Inferior parietal cortex (tissue), 1 donor: ENCODE measurements around the gene DAGLA.

ENCODE experiments used
- DNase-seq: peaks from one replicate; pipeline ENCODE4 v3.0.0-alpha.2; 2016; ENCODE audit errors: extremely low spot score

The DAGLA gene

DNA sequence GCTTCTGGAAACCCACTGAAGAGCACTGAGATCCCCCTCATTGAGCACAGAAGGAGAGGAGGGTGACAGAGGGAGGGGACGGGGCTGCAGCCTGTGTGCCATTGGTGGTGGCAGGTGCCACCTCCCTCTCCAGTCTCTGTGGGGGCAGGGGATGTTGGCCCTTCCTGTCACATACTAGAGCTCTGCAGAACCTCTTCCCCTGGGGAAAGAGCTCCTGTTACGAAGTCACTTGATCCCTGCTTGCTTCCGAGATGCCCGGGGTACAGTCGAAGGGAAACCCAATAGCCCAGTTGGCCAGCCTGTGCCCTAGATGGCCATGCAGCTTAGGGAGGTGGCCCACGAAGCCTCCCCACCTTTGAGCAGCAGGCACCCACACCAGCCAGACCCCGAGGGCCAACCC, 29.4 kb downstream of the DAGLA start:
- DNase-seq = no peak

GRCh38 chr11:61710019-61710418, 29.8 kb downstream of the DAGLA start:
- DNase-seq = no peak

DNA sequence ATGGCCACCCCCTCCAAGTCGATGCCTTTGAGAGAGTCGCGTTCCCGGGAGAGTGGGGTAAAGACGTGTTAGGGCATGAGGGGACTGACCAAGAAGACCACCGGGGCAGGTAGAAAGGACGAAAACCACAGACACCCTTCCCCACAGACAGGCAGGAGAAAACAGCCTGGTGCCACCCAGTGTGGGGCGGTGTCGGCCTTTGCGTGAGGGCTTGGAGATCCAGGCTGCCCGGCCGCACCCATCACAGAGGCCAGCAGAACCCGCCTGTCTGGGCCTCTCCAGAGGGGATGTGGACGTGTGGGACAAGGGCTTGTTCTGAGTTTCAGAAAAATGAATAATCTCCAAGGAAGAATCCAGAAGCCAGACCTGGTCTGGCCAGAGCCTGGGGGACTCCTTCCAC, 30.8 kb downstream of the DAGLA start:
- DNase-seq = no peak

DNA sequence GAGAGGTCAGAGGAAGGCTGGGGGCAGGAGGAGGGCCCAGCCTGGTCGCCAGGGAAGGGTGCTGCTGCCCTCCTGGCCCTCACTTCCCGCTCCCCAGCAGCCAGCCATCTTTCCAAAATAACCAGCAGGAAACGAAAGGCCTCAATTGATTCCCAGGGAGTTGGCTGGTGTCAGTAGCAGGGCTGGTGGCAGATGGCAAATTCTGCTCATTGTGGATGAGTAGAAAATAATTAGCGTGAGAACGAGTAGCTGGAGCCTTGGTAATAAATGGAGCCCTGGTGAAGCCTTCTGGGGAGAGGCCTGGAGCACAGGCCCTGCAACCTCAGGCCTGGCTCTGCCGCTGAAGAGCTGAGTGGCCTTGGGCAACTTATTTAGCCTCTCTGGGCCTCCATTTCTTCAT, 31.3 kb downstream of the DAGLA start:
- DNase-seq = no peak

DNA sequence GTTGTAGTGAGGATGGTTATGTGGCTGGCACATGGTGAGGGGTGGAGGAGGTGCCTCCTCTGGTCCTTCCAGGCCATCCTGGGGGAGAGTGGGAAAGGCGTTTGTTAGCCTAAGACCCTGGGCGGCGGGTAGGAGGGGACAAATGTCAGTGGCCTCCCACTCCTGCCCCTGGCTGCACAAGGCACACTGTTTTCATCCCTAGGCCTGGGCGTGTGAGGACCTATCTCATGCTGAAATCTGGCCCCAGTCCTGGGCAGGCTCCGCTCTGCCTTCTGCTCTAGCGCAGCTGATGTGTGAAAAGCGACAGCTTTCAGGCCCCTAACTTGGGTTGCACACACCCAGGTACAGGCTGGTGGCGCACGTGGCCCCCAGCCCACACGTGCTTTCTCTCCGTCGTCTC, 32.1 kb downstream of the DAGLA start:
- DNase-seq = no peak

- DNase-seq = no peak
Measured at GRCh38 chr11:61712846-61713245, 32.7 kb downstream of the DAGLA start.

DNA sequence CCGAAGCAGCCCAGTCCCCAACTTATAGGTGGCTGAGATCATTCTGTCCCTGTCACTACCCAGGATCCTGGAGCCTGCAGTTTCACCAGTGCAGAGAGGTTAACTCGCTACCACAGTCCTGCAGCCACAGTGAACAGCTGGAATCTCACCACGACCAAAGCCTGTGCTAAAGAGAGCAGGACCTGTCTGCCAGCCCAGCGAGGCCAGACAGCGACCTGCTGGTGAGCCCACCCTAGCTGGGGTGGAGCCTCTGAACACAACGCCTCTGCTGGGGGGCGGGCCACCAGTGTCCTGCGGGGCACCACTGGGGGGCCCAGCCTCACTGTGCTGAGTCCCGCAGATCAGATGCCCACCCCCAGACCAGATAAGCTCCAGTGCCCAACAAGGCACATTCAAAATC, 33.3 kb downstream of the DAGLA start:
- no peak for DNase-seq

DNA sequence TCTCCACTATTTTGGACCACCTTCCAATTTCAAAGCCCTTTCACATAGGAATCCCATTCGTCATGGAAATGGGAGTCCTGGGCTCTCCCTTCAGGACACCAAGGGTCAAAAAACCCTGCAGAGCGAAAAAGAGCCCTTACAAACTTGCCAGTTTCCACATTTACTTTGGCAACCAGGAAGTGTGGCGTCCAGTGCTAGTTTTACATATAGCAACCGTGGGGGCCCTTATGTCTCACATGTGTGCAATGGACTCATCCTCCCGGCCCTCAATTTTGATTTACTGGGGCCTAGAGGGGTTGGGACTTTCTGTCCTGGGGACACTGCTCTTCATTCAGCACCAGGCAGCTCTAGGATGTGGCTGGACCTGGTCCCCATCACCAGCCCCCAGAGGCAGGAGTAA, 33.7 kb downstream of the DAGLA start:
- DNase-seq = no peak

DNA sequence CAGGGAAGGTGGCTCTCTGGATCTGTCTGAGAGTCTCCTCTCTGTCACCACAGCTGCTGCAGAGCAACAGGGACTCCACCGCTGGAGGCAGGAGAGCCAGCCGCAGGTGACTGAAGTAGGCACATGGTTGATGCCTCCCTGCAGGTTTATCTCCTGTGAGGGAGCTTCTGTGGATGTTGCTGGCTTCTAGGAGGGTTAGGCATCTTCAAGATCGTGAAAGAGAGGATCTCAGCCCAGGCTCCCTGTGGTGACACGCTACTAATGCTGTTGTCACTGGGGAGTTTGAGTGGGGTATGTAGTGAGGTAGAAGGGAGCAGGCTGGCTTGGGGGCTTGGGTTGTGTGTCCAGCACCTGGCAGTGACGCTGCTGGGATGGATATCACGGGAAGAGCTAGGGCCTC, 34.1 kb downstream of the DAGLA start:
- no peak for DNase-seq

DNA sequence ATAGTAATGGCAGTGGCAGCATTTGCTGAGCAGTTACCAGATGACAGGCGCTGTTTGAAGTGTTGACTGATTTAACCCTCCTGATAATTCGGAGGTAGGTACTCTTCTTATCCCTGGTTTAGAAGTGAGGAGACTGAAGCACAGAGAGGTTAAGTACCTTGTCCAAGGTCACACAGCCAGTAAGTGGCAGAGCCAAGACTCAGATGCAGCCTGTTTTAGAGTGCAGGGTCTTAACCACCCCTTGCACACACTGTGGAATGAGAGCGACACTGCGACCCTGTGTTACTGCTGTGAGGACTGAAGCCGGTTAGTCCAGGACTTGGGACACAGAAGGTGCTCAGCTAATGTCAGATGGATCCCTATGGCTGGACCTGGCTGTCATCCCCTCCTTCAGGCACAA, 34.7 kb downstream of the DAGLA start:
- DNase-seq = no peak

- no peak for DNase-seq
Measured at GRCh38 chr11:61715867-61716266, 35.7 kb downstream of the DAGLA start.

- no peak for DNase-seq
Measured at GRCh38 chr11:61716478-61717285, 36.5 kb downstream of the DAGLA start.

DNA sequence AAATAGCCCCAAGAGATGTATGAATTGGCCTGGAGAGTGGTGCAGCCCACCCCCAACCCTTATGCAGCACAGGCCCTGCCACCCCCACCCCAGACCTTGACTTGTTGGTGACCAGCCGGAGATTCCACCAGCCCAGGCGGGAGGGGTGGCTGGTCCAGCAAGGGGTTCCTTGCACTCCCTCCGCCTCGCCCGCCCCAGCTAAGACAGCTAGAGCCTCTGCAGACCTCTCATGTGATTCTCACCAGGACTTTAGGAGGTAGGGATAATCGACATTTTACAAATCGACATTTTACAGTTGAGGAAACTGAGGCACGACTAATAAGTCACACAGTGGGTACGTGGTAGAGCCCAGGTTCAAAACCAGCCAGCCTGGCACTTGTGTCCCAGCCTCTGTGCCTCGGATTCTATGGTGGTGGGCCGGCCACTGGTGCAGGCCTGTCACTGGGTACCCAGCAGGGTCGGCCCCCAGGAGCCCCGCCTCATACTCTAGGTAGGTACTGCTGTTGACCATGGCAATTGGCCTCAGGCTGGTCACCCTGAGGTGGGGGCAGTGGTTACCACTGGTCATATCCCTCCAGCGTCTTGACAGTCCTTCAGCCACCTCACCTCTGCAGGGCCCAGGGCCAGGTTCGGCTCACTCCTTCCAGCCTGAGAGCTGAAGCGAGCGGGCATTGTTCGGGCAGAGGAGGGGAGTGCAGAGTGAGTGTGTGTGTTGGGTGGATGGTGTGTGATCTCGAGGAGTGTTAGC, 37.3 kb downstream of the DAGLA start:
- no peak for DNase-seq

GRCh38 chr11:61718046-61718531, 37.9 kb downstream of the DAGLA start:
- DNase-seq = no peak

DNA sequence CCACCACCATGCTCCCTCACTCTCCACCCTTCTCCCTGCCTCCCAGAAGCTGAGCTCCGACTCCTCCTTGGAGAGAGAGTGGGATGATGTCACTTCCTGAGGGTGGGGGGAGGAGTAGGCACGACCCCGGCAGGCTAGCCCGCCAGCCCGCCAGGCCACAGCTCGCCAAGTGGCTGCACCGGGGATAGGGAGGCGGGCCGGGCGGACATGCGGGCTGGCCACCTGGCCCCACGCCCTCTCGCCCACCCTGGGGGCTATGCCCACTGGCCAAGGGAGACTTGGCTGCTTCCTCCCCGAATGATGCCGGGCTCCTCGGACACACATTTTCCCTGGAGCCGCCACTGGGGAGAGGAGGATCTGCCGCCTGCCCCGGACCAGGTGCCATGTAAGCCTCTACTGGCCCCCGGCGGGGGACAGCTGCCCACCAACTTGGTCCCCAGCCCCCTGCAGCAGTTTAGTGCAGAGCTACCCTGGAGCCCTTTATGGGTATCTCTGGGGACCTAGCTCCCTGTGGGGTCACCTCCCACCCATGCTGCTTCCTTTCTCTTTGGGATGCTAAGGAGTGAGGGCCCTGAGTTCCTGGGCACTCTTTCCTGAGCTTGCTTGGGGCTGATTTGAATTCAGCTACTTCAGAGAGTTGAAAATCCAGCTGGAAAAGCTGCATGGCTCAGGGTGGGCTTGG, 38.6 kb downstream of the DAGLA start:
- no peak for DNase-seq

DNA sequence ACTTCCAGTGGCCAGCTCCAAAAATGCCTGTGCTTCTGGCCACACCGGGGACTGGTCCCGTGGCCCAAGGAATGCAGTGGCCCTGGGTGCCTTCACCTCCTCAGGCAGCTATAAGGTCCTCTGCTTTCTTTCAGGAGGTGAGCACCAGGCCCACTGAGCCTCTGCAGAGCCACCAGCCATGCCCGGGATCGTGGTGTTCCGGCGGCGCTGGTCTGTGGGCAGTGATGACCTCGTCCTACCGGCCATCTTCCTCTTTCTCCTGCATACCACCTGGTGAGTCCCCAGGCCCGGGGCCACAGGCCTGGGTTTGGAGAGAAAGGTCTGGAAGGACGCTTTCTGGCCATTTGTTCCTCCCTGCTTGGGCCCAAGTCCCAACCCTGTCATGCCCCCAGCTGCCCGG, 39.8 kb downstream of the DAGLA start:
- no peak for DNase-seq

DNA sequence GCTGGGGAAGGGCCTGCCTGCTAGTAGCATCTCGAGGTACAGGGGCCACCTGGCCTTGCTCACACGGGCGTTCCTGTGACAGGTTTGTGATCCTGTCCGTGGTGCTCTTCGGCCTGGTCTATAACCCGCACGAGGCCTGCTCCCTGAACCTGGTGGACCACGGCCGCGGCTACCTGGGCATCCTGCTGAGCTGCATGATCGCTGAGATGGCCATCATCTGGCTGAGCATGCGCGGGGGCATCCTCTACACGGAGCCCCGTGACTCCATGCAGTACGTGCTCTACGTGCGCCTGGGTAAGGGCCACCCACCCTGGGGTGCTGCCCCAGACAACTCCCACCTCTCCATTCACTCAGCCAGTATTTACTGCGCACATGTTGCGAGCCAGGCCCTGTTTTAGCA, 40.4 kb downstream of the DAGLA start:
- DNase-seq = no peak

- no peak for DNase-seq
Measured at GRCh38 chr11:61724437-61724836, 44.2 kb downstream of the DAGLA start.

DNA sequence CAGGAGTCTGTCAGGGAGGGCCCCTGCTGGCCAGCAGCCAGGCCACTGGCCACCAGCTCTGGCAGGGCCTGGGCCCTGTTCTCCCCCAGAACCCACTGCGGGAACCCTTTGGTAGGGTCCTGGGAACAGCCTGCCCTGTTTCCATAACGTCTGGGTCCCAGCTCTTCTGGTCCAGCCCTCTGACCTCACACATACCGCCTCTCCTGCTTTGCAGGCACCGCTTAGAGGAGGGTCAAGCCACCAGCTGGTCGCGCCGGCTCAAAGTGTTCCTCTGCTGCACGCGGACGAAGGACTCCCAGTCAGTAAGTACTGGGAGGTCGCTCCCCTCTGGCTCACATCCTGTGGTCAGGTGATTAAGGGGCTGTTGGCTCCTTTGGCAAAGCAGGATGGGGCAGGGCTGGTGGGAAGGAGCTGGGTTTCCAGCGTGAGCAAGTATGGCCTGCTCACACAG, 45.6 kb downstream of the DAGLA start:
- DNase-seq = no peak

GRCh38 chr11:61726775-61727174, 46.6 kb downstream of the DAGLA start:
- DNase-seq = no peak

- no peak for DNase-seq
Measured at GRCh38 chr11:61727401-61727811, 47.2 kb downstream of the DAGLA start.
